NB4 (cell line): ENCODE measurements around the gene PPP1R14C.

Source experiments
- CTCF ChIP-seq: IDR thresholded peaks from one replicate; pipeline ENCODE4 v1.5.1; 2012; ENCODE audit warnings: low read depth, low read length
- MYC ChIP-seq: IDR thresholded peaks from 2 replicates; pipeline ENCODE4 v1.6.1; 2011; ENCODE audit warnings: low read depth, low read length
- POLR2A ChIP-seq: IDR thresholded peaks from 2 replicates; pipeline ENCODE4 v1.6.1; 2011; ENCODE audit warnings: mild to moderate bottlenecking; ENCODE audit not compliant: insufficient read length; ENCODE audit errors: extremely low read depth

GRCh38 chr6:150251566-150252186, 108.8 kb downstream of the PPP1R14C start:
- TF ChIP-seq CTCF (no peak), POLR2A (no peak), MYC (no peak)
